Astrocyte (in vitro differentiated cells and primary cell): Measurements from ENCODE around the gene GBP3. TPM values are rescaled to one million over a fixed set of nuclear protein-coding genes. Genes with fewer than 3 reads are reported as not detected.
"Not testable (repeated sequence)": the region's sequence is repeated elsewhere in the genome, so short reads cannot be mapped to it uniquely, and the experiment has no call there.

Experiments
- DNase-seq: peaks from one replicate; pipeline ENCODE4 v3.0.0-alpha.2; 2010; ENCODE audit warnings: low read depth
- FAIRE-seq: peaks from 2 replicates; lab custom pipeline; 2011; peaks lifted over from hg19 to GRCh38; lab: Jason Lieb, UNC
- H2AFZ ChIP-seq: 2 replicates; pipeline ENCODE4 v1.6.0; 2012; ENCODE audit warnings: low read depth, low read length, inconsistent platforms
- H3K27ac ChIP-seq: 2 replicates; pipeline ENCODE4 v1.5.1; 2011; ENCODE audit warnings: low read depth, low read length, inconsistent platforms
- H3K27me3 ChIP-seq: 2 replicates; pipeline ENCODE4 v1.6.0; 2011; ENCODE audit warnings: low read length, inconsistent platforms; ENCODE audit not compliant: insufficient read depth
- H3K36me3 ChIP-seq: 2 replicates; pipeline ENCODE4 v1.5.1; 2011; ENCODE audit warnings: low read length, inconsistent platforms; ENCODE audit not compliant: insufficient read depth
- H3K4me1 ChIP-seq: 2 replicates; pipeline ENCODE4 v1.5.1; 2011; ENCODE audit warnings: low read length, inconsistent platforms; ENCODE audit not compliant: insufficient read depth
- H3K4me2 ChIP-seq: 2 replicates; pipeline ENCODE4 v1.6.0; 2012; ENCODE audit warnings: low read length, inconsistent platforms
- H3K4me3 ChIP-seq: 2 replicates; pipeline ENCODE4 v1.5.1; 2011; ENCODE audit warnings: low read depth, mild to moderate bottlenecking, low read length, inconsistent platforms; ENCODE audit not compliant: insufficient read depth
- H3K79me2 ChIP-seq: 2 replicates; pipeline ENCODE4 v1.6.0; 2012; ENCODE audit warnings: mild to moderate bottlenecking, low read length, inconsistent platforms; ENCODE audit not compliant: insufficient read depth
- H3K9ac ChIP-seq: 2 replicates; pipeline ENCODE4 v1.6.0; 2012; ENCODE audit warnings: mild to moderate bottlenecking, low read length, inconsistent platforms
- H3K9me3 ChIP-seq: 2 replicates; pipeline ENCODE4 v1.5.1; 2012; ENCODE audit warnings: low read depth, mild to moderate bottlenecking, low read length, inconsistent platforms; ENCODE audit not compliant: insufficient read depth
- H4K20me1 ChIP-seq: 2 replicates; pipeline ENCODE4 v1.6.0; 2012; ENCODE audit warnings: low read length, inconsistent platforms; ENCODE audit not compliant: insufficient read depth
- H3K27ac Mint-ChIP-seq: one replicate; pipeline ENCODE4 v1.8.0; 2021; ENCODE audit warnings: mild to moderate bottlenecking, mixed read lengths; ENCODE audit not compliant: unreplicated experiment
- H3K27me3 Mint-ChIP-seq: one replicate; pipeline ENCODE4 v1.8.0; 2021; ENCODE audit warnings: low read depth, mixed read lengths; ENCODE audit not compliant: unreplicated experiment
- H3K36me3 Mint-ChIP-seq: one replicate; pipeline ENCODE4 v1.8.0; 2021; ENCODE audit warnings: low read depth, mixed read lengths; ENCODE audit not compliant: unreplicated experiment
- H3K4me1 Mint-ChIP-seq: one replicate; pipeline ENCODE4 v1.8.0; 2021; ENCODE audit warnings: low read depth, mixed read lengths; ENCODE audit not compliant: unreplicated experiment
- H3K4me3 Mint-ChIP-seq: one replicate; pipeline ENCODE4 v1.8.0; 2021; ENCODE audit warnings: mild to moderate bottlenecking, moderate library complexity, mixed read lengths; ENCODE audit not compliant: unreplicated experiment
- H3K9me3 Mint-ChIP-seq: one replicate; pipeline ENCODE4 v1.8.0; 2021; ENCODE audit warnings: mild to moderate bottlenecking, mixed read lengths; ENCODE audit not compliant: unreplicated experiment
- CTCF ChIP-seq: IDR thresholded peaks from 2 replicates; pipeline ENCODE4 v1.5.1; 2011; ENCODE audit warnings: low read depth, mild to moderate bottlenecking, inconsistent platforms, low read length, moderate library complexity; ENCODE audit not compliant: insufficient read depth
- EZH2 ChIP-seq: IDR thresholded peaks from 2 replicates; pipeline ENCODE4 v1.6.1; 2012; ENCODE audit warnings: mild to moderate bottlenecking, low read length, inconsistent platforms; ENCODE audit not compliant: insufficient read depth
- total RNA-seq: library from RNA; stranded (reverse); gene quantifications from 2 replicates; pipeline ENCODE4 v1.2.1, GENCODE V29; 2021

The GBP3 gene
- total RNA-seq, 1 donor from 2014 or later, result 30.3 TPM

GRCh38 chr1:88983791-88984559 lies 38.7 kb downstream of the GBP3 start:
- peaks cover 69% of the 10 kb centered on the region for H3K79me2 ChIP-seq
- H3K27me3 ChIP-seq, result no peaks in the 10 kb centered on the region
- no peaks in the 10 kb centered on the region for H3K36me3 ChIP-seq
- no peak overlapping the region for H3K4me3 ChIP-seq
- H3K4me1 ChIP-seq, result peaks cover 23% of the 10 kb centered on the region
- TF ChIP-seq CTCF, result peak; percentile 66
- TF ChIP-seq EZH2, result no peak
- H3K4me2 ChIP-seq, result peak overlapping the region; percentile 40
- no peaks in the 10 kb centered on the region for H3K9me3 ChIP-seq
- DNase-seq, result peak; percentile 35
- no peak overlapping the region for H3K4me3 Mint-ChIP-seq
- peak overlapping the region; percentile 4 for H3K27ac Mint-ChIP-seq
- peaks cover 40% of the 10 kb centered on the region for H3K4me1 Mint-ChIP-seq
- no peaks in the 10 kb centered on the region for H3K27me3 Mint-ChIP-seq
- peak overlapping the region; percentile 61 for H3K27ac ChIP-seq
- H3K9me3 Mint-ChIP-seq, result no peaks in the 10 kb centered on the region
- peaks cover 6% of the 10 kb centered on the region for H3K36me3 Mint-ChIP-seq
- FAIRE-seq, result no peak
- H2AFZ ChIP-seq, result no peak overlapping the region
- H4K20me1 ChIP-seq, result peaks cover 11% of the 10 kb centered on the region
- H3K9ac ChIP-seq, result no peak overlapping the region

- FAIRE-seq (no peak), DNase-seq (peak; percentile 12)
- peaks cover 57% of the 10 kb centered on the region for H3K79me2 ChIP-seq
- Mint-ChIP-seq H3K4me3 (no peak overlapping the region), H3K27ac (no peak overlapping the region), H3K27me3 (no peaks in the 10 kb centered on the region), H3K9me3 (no peaks in the 10 kb centered on the region), H3K4me1 (peaks cover 40% of the 10 kb centered on the region), H3K36me3 (peaks cover 6% of the 10 kb centered on the region)
- H3K27me3 ChIP-seq, result no peaks in the 10 kb centered on the region
- H3K27ac ChIP-seq, result no peak overlapping the region
- H3K9me3 ChIP-seq, result no peaks in the 10 kb centered on the region
- TF ChIP-seq CTCF (no peak), EZH2 (no peak)
- H2AFZ ChIP-seq, result no peak overlapping the region
- H3K9ac ChIP-seq, result no peak overlapping the region
- H4K20me1 ChIP-seq, result peaks cover 18% of the 10 kb centered on the region
- peaks cover 23% of the 10 kb centered on the region for H3K4me1 ChIP-seq
- no peak overlapping the region for H3K4me3 ChIP-seq
- H3K4me2 ChIP-seq, result peak overlapping the region; percentile 42
- H3K36me3 ChIP-seq, result no peaks in the 10 kb centered on the region
These were observed 40.6 kb downstream of the GBP3 start for GRCh38 chr1:88982055-88982454.

GRCh38 chr1:88981506-88981905 lies 41.2 kb downstream of the GBP3 start:
- peaks cover 23% of the 10 kb centered on the region for H3K4me1 ChIP-seq
- H3K27me3 ChIP-seq, H3K9ac ChIP-seq, H3K36me3 ChIP-seq, H3K27ac ChIP-seq, H3K9me3 ChIP-seq, H2AFZ ChIP-seq, H3K36me3 Mint-ChIP-seq, H3K9me3 Mint-ChIP-seq, H3K4me3 Mint-ChIP-seq, FAIRE-seq, H3K27me3 Mint-ChIP-seq, H3K4me2 ChIP-seq, H3K4me3 ChIP-seq, H3K27ac Mint-ChIP-seq: not testable (repeated sequence)
- H4K20me1 ChIP-seq, result peaks cover 18% of the 10 kb centered on the region
- H3K4me1 Mint-ChIP-seq, result peaks cover 40% of the 10 kb centered on the region
- peak; percentile 12 for DNase-seq
- H3K79me2 ChIP-seq, result peaks cover 51% of the 10 kb centered on the region
